GM21367 (cell line): ENCODE data around the gene CTNNA3.
A peak's percentile ranks its signal among the peaks of the same experiment; 100 is the strongest.

Source experiments
- ATAC-seq: cut with Tn5 transposase; IDR thresholded peaks from one replicate; pipeline ENCODE4 v1.9.1; 2021; ENCODE audit not compliant: unreplicated experiment

CTNNA3 gene

GRCh38 chr10:67666416-67667034 lies 29.5 kb downstream of the CTNNA3 start:
- no peak for ATAC-seq

- no peak for ATAC-seq
Observed at GRCh38 chr10:67665491-67665890, 30.5 kb downstream of the CTNNA3 start.

DNA sequence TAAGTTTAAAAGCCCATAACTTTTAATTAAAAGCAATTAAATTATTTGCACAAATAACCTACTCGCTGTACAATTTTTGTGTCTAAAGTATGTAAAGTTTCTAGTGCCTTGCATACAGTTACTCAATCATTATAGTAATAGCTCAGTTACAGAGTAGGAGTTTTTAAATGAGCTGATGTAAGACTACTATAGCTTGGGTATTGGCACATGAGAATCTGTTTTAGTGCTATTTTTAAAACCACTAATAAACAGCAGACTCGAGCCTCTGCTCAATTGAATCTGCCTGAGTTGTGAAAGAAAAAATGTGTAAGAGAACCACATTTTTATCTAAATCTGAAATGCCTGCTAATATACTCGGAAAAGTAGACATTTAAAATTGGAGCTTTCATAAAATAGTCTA lies 31.1 kb downstream of the CTNNA3 start:
- ATAC-seq, result no peak

DNA sequence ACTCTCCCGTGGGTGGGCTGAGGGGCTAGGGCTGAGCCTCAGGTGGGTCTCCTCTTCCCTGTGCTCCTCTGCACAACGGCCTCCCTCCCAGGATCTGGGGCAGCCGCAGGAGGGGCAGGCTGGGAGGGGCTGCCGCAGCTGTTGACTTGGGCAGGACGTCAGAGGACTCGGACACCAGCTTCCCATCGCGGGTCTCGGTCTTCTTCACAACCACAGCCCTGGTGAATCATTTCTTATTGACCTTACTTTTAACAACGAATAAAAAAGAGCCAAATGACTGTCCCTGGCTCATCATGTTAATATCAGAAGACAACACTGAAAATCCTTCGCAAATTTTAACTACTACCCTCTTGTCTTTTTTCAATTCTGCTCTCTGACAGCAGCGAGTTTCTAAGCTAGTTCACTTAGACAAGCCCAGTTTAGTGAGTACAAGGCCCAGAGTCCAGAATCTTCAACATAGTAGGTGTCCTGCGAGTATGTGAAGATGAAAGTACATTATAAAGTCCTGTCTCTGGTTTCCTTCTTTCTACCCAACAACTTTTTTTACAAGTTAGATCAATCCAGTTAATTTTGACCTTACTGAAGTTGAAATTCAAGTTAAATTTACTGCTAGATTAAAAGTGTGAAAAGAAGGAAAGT lies 32.4 kb downstream of the CTNNA3 start:
- ATAC-seq, result no peak

GRCh38 chr10:67662415-67662814 lies 33.6 kb downstream of the CTNNA3 start:
- ATAC-seq, result no peak

- ATAC-seq, result no peak
Observed at GRCh38 chr10:67659497-67659896, 36.5 kb downstream of the CTNNA3 start.

- ATAC-seq, result no peak
Observed at GRCh38 chr10:67657775-67658174, 38.2 kb downstream of the CTNNA3 start.

DNA sequence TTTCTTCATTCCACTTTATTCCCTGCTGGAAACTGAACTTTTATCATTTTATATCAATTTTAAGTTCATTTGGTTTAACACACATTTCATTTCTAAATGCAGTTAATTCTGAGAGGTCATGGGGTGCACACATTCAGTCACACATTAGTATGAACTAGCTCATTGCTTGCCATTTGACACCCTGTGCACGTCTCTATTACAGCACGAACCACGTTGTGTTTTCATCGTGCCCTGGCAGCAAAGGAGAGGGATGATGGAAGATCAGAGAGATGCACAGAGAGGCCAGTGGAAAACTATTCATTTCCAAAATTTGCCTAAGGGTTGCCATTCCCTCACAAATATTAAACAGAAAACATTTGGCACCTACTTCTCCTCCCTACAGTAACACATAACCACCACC lies 45.4 kb downstream of the CTNNA3 start:
- ATAC-seq, result no peak

GRCh38 chr10:67648613-67649229 lies 47.3 kb downstream of the CTNNA3 start:
- no peak for ATAC-seq

DNA sequence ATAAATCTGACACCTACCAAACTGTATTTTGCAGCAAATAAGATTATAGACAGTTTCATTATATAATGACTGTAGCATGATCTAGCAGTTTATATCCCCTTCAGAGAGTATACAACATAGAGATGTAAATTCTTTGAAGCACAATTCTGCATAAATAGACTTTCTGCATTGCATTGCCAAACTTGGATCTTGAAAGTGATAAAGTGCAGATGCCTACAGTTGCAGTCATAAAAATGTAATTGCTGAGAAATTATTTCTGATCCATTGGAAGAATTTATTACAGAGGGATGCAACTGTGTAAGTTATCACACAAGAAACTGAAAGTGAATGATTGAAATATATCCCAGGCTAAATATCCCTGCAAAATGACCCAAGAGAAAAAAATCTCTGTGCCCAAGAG lies 65.1 kb downstream of the CTNNA3 start:
- ATAC-seq, result no peak

DNA sequence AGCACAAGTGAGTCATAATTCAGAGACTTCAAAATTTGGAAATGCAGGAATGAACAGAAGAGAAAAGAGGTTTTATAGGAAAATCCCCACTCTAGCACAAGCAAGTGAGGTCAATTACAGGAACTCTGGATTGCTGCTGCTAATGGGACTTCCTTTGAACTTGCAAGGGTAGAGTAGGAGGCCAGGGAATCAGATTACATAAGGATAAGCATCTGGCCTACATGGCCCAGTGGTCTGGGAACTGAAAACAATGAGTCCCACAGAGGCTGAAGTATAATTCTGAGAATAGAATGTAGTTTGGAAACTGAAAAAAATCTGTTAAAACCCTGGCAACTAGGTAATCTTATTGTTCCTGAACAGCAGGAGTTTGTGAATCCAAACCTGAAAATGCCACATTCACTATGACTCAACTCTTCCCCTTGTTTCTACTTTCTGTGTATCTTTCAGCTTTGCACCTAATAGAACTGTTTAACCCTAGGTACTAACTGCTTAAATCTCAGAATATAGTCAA lies 66.5 kb downstream of the CTNNA3 start:
- no peak for ATAC-seq

- ATAC-seq, result no peak
Observed at GRCh38 chr10:67622984-67623383, 73.0 kb downstream of the CTNNA3 start.

- ATAC-seq, result no peak
Observed at GRCh38 chr10:67622511-67622910, 73.5 kb downstream of the CTNNA3 start.

DNA sequence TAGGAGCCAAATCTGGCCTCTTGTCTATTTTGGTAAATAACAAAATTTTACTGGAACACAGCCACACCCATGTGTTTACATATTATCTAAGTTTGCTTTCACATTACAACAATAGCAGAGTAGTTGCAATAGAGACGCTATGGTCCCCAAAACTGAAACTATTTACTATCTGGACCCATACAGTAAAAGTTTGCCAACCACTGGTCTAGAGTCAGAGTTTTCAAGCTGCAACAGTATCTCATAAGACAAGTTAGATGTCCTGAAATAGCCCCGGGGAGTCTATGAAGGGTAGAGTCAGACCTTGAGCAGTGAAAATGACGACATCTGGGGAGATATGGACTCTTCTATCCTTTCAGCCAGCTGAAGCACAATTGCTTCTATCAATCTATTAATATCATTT lies 74.2 kb downstream of the CTNNA3 start:
- no peak for ATAC-seq

- no peak for ATAC-seq
Observed at GRCh38 chr10:67618116-67618515, 77.9 kb downstream of the CTNNA3 start.

DNA sequence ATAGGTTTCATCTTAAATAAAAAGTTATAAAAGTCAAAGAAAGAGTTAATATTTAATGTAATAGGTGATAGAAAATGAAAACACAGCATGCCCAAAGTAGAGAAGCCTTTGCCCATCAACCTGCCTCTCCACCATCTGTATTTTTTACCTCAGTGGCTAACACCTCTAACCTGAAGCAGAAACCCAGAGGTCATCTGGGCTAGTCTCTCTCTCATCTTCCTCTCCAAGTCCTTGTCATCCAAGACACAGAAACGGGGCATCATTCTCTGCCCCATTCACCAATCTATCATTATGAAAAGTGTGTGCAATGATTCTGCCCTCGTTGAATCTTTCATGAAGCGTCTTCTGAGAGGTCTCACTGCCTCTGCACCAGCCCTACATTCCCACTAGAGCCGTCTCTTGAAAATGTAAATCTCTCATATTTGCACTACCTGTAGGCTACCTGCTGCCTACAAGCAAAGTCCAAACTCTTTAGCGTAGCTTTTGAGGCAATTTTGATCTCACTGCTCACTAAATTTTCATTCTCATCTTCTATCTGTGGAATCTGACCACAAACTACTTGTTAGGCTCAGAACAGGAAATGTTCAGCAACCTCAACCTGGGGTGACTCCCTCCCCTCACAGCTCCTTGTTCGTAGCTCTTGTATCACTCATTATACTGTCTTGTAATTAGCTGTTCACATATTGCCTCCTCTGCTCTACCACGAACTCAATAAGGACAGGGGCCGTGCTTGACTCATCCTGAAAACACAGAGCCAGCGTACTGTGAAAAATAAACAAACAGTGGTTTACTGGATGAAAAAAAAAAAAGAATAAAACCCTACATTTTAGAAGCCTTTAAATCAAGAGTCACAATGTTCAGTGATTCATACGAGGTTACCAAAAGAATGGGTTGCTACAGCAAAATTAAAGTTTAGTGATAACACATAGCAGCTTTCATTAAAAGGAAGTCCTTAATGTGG lies 83.1 kb downstream of the CTNNA3 start:
- ATAC-seq, result peak; percentile 71

- ATAC-seq, result no peak
Observed at GRCh38 chr10:67612176-67612575, 83.8 kb downstream of the CTNNA3 start.

DNA sequence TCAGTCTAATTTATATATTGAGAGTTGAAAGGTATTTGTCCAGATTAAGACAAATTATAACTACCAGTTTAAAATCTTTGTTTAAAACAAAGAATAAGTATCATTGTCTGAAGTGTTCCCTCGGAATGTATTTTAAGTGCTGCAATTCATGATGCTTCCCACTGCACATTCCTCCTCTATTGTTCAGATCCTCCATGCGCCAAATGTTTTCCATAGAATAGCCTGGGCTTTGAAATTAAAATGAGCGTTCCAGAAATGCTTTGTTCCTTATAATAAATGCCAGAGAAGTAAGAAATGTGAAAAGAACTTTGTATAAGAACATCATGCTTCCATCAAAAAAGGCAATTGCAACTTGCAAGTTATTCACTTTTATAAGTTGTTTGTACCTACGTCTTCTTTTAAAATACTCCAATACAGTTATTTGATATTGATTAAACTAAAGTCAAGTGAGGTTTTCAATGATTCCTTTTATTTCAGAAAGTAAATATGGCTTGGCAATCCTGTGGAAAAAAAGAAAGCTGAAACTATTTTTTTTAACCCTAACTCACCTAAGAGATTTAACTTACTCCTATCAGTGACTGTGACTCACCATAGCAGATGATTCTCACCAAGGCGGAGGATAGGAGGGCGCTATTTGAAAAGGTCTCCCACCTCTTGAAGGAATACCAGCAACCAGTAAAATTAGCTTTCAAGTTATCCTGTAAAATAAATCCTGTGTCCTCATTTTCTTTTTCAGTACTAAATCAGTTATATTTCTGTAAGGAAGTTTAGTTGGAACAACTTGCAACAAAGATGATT lies 85.8 kb downstream of the CTNNA3 start:
- no peak for ATAC-seq

DNA sequence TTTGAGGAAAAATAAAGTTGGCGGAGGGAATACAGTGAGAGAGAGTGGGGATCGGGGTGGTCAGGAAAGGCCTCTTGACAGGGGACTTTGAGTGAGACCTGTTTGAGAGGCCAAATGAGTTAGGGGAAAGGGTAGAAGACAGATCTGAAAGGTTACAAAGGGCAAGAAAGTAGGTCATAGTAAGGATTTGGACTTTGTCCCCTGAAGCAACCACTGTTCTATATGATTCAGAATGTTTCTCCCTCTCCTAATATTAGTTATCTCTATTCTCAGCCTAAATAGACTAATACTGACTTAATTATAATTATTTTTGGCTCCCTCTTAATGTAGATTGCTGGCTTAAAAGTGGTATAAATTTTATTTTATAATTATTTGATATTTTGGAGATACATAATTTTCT lies 88.0 kb downstream of the CTNNA3 start:
- ATAC-seq, result no peak

DNA sequence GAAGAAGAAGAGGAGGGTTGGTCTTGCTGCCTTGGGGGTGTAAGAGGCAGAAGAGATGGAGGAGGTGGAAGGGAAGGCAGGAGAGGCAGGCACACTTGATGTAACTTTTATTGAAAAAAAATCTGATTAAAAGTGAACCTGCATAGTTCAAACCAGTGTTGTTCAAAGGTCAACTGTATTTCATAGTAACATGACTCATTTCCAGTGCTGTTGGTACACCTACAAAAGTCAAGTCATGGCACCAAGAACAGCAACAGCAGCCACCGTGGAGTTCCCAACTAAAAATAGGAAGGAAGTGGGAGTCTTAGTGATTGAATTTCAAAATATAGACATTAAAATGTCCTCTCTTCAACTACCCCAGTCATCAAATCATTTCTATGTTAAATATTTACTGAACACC lies 88.5 kb downstream of the CTNNA3 start:
- ATAC-seq, result no peak
